Upper lobe of right lung (tissue), 1 donor: Measurements from ENCODE around the gene CCSER1. TPM values are rescaled to one million over a fixed set of nuclear protein-coding genes. Genes with fewer than 3 reads are reported as not detected.

Source experiments
- ATAC-seq: fragments of 200-7000 bp; cut with Tn5 transposase; one replicate; pipeline ENCODE4 v1.9.1; 2020; ENCODE audit warnings: mild to moderate bottlenecking, moderate library complexity
- DNase-seq: peaks from one replicate; pipeline ENCODE4 v3.0.0-alpha.2; 2020
- H3K27ac ChIP-seq: fragments of 200-600 bp; one replicate; pipeline ENCODE4 v1.8.0; 2022
- H3K27me3 ChIP-seq: fragments of 200-600 bp; one replicate; pipeline ENCODE4 v1.8.0; 2022; ENCODE audit warnings: mild to moderate bottlenecking
- H3K36me3 ChIP-seq: fragments of 200-600 bp; one replicate; pipeline ENCODE4 v1.8.0; 2022
- H3K4me1 ChIP-seq: fragments of 200-600 bp; one replicate; pipeline ENCODE4 v1.8.0; 2022
- H3K4me3 ChIP-seq: fragments of 200-600 bp; one replicate; pipeline ENCODE4 v1.8.0; 2022; ENCODE audit warnings: mild to moderate bottlenecking
- H3K9me3 ChIP-seq: fragments of 200-600 bp; one replicate; pipeline ENCODE4 v1.8.0; 2022
- intact Hi-C: fragments of 100-400 bp; cut with DNase I; formaldehyde crosslinking; loops from one replicate; pipeline ENCODE4 v1.11.0; 2022
- total RNA-seq: library from RNA; stranded (reverse); fragmentation: NEBNext Ultra II Directional; extraction: Animal tissue kit (Norgen Biotek cat#: 25700); gene quantifications from one replicate; pipeline ENCODE4 v1.2.1, GENCODE V29; 2021
- TF ChIP-seq, protein P1 (sequence below): fragments of 200-600 bp; IDR thresholded peaks from one replicate; pipeline ENCODE4 v1.8.0; 2022; ENCODE audit warnings: antibody characterized with exemption
- donor health status: DM: no; HTN: yes; CAD: no; lungs with severe emphysema.

Gene CCSER1
- total RNA-seq, 1 donor from 2014 or later: 7.4 TPM

DNA sequence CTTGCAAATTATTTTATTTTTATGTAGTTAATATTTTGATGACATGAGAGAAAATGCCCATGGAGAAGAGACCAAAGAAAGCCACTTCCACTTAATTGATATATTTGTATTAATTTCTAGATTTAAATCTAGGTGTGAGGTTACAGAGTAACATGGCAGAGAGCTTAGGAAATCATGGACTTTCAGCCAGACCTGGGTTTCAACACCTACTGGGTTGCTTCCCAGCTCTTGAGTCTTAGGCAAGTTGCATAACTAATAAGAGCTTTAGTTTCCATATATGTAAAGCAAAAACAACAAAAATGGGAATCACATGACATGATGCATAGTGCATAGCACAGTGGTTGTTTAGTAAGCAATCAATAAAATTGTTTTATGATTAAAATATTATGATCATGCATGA lies 413.3 kb downstream of the CCSER1 start:
- ATAC-seq: no peak

DNA sequence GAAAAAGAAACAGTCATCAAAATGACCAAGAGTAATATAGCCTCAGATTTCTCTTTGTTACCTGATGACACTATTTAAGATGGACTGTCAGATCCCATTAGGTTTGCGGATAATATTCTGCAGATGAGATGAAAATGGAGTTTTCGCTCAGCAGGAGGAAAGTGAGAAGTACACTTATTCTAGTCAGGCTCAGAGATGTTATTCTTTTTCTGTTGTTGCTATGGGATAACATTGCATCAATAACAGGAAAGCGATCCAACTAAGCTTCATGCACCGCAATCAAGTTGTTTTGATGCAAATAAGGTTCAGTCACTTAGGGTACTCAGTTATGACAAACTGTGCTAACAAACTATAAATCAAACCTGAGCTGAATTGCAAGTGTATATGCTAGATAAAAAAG lies 415.0 kb downstream of the CCSER1 start:
- ATAC-seq: no peak
- no peaks in the 10 kb centered on the region for H3K9me3 ChIP-seq
- no peaks in the 10 kb centered on the region for H3K27me3 ChIP-seq
- no peak overlapping the region for H3K4me3 ChIP-seq
- H3K36me3 ChIP-seq: no peaks in the 10 kb centered on the region
- H3K27ac ChIP-seq: no peak overlapping the region
- intact Hi-C loops: no loop called here
- TF ChIP-seq, protein P1, sequence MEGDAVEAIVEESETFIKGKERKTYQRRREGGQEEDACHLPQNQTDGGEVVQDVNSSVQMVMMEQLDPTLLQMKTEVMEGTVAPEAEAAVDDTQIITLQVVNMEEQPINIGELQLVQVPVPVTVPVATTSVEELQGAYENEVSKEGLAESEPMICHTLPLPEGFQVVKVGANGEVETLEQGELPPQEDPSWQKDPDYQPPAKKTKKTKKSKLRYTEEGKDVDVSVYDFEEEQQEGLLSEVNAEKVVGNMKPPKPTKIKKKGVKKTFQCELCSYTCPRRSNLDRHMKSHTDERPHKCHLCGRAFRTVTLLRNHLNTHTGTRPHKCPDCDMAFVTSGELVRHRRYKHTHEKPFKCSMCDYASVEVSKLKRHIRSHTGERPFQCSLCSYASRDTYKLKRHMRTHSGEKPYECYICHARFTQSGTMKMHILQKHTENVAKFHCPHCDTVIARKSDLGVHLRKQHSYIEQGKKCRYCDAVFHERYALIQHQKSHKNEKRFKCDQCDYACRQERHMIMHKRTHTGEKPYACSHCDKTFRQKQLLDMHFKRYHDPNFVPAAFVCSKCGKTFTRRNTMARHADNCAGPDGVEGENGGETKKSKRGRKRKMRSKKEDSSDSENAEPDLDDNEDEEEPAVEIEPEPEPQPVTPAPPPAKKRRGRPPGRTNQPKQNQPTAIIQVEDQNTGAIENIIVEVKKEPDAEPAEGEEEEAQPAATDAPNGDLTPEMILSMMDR: no peak
- no peaks in the 10 kb centered on the region for H3K4me1 ChIP-seq
- DNase-seq: no peak

More for the DNA sequence above, 413.3 kb downstream of the CCSER1 start:
- H3K4me3 ChIP-seq: no peak overlapping the region
- H3K4me1 ChIP-seq: no peaks in the 10 kb centered on the region
- H3K27me3 ChIP-seq: no peaks in the 10 kb centered on the region
- no peaks in the 10 kb centered on the region for H3K9me3 ChIP-seq
- intact Hi-C loops: no loop called here
- DNase-seq: no peak
- TF ChIP-seq, protein P1: no peak
- H3K36me3 ChIP-seq: no peaks in the 10 kb centered on the region
- H3K27ac ChIP-seq: no peak overlapping the region

GRCh38 chr4:90543419-90544170 lies 416.4 kb downstream of the CCSER1 start:
- H3K9me3 ChIP-seq: no peaks in the 10 kb centered on the region
- DNase-seq: no peak
- H3K27ac ChIP-seq: no peak overlapping the region
- ATAC-seq: no peak
- intact Hi-C loops: no loop called here
- H3K36me3 ChIP-seq: no peaks in the 10 kb centered on the region
- H3K4me1 ChIP-seq: no peaks in the 10 kb centered on the region
- H3K27me3 ChIP-seq: no peaks in the 10 kb centered on the region
- TF ChIP-seq, protein P1: no peak
- H3K4me3 ChIP-seq: no peak overlapping the region

DNA sequence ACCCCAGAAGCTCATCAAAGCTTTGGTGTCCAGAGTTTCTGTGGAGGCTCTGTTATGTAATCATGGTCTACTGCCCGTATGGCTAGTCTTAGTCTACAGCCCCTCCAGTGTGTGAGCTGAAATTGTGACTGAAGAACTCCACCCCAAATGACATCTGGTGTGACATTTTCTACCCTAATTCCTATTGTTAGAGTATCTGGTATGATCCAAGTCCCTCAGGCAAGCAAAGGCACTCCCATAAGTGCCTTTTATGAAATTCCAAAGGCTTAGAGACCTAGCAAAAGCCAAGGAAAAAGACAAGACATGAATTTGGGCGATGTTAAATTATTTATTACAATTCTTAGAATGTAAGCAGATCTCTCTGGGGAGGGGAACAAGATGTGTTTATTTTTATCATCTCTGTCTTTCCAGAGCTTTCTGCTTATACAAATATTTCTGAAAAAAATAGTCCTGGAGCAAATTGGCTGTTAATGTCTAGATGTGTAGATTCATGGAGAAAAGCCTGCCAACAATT lies 417.4 kb downstream of the CCSER1 start:
- H3K4me1 ChIP-seq: no peaks in the 10 kb centered on the region
- H3K27me3 ChIP-seq: no peaks in the 10 kb centered on the region
- H3K4me3 ChIP-seq: no peak overlapping the region
- DNase-seq (no peak), ATAC-seq (no peak)
- TF ChIP-seq, protein P1: no peak
- intact Hi-C loops: no loop called here
- H3K27ac ChIP-seq: no peak overlapping the region
- H3K36me3 ChIP-seq: no peaks in the 10 kb centered on the region
- no peaks in the 10 kb centered on the region for H3K9me3 ChIP-seq

DNA sequence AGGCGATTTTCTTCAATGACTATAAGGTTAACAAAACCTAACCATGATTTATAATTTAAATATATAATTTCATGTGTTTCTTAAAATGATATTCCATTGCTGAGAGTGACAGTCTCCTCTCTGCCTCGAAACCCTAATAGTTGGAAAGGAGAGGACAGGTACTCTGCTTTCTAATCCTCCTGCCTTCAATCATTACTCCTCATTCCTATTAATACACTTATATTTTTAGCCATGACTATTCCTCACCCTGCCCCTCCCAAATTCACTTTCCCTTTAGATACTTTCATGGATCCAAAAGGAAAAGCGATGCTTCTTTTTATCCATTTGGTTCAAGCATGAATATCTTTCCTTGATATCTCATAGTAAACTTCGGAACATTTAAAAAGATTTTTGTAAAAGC lies 418.2 kb downstream of the CCSER1 start:
- DNase-seq (no peak), ATAC-seq (no peak)
- intact Hi-C loops: no loop called here
- H3K27ac ChIP-seq: no peak overlapping the region
- no peaks in the 10 kb centered on the region for H3K9me3 ChIP-seq
- no peaks in the 10 kb centered on the region for H3K4me1 ChIP-seq
- no peaks in the 10 kb centered on the region for H3K36me3 ChIP-seq
- no peaks in the 10 kb centered on the region for H3K27me3 ChIP-seq
- no peak overlapping the region for H3K4me3 ChIP-seq
- TF ChIP-seq, protein P1: no peak
